Mesodermal cell (in vitro differentiated cells): ENCODE measurements around the gene GRID1.

Experiments used
- H3K27ac ChIP-seq: 2 replicates; pipeline ENCODE4 v1.7.0; 2013; ENCODE audit warnings: mild to moderate bottlenecking, low read depth, low read length, moderate library complexity; ENCODE audit not compliant: severe bottlenecking
- H3K36me3 ChIP-seq: 2 replicates; pipeline ENCODE4 v1.7.1; 2013; ENCODE audit warnings: mild to moderate bottlenecking, low read length, moderate library complexity; ENCODE audit not compliant: control insufficient read depth, insufficient read depth
- H3K4me1 ChIP-seq: one replicate; pipeline ENCODE4 v1.7.1; 2013; ENCODE audit warnings: mild to moderate bottlenecking, low read length; ENCODE audit not compliant: insufficient read depth, control insufficient read depth, poor library complexity, severe bottlenecking
- H3K4me3 ChIP-seq: 2 replicates; pipeline ENCODE4 v1.7.0; 2013; ENCODE audit warnings: low read length, control low read depth, mild to moderate bottlenecking; ENCODE audit not compliant: insufficient read depth, poor library complexity, severe bottlenecking; ENCODE audit errors: extremely low read depth
- H3K9me3 ChIP-seq: 2 replicates; pipeline ENCODE4 v1.7.1; 2013; ENCODE audit warnings: mild to moderate bottlenecking, low read length, moderate library complexity; ENCODE audit not compliant: control insufficient read depth
- WGBS, 2 experiments: methylation state at CpG; one replicate each; pipeline ENCODE4 v1.1.5; 2013; ENCODE audit warnings: missing lambda C conversion rate in 2 of 2; ENCODE audit not compliant: insufficient coverage in 2 of 2; 5-methylcytosine and 5-hydroxymethylcytosine counted together

GRID1 gene

DNA sequence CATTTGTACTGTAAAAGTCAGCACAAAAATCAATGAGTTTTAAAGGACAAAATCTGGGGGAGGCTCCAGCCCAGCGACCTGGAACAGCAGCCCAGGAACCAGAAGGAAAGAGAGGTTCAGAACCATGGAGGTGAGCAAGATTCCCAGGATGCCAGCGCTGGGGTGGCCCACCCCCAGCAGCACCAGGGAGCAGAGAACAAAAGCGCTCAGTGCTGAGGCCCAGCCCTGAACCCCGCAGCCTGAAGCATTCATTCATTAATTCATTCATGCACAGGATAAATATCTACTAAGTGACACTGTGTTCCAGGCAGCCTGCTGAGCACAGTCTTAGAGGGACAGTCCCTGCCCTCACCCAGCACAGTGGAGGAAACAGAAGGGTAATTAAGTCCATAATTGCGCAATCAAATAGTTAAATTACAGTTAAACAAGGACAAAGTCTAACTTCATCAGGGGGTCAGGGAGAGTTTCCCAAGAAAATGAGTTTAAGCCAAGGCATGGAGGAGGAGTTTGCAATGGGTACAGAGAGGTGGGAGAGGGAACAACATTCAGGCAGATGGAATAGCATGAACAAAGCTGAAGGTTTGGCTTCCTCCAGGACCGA lies 202.3 kb downstream of the GRID1 start:
- Histone ChIP-seq H3K4me1 (no peaks in the 10 kb centered on the region), H3K9me3 (no peaks in the 10 kb centered on the region), H3K27ac (no peak overlapping the region), H3K4me3 (no peak overlapping the region), H3K36me3 (no peaks in the 10 kb centered on the region)
- WGBS, 2 experiments, result 86 to 88% methylated on average over 2 to 3 of the region's 6 CpGs

DNA sequence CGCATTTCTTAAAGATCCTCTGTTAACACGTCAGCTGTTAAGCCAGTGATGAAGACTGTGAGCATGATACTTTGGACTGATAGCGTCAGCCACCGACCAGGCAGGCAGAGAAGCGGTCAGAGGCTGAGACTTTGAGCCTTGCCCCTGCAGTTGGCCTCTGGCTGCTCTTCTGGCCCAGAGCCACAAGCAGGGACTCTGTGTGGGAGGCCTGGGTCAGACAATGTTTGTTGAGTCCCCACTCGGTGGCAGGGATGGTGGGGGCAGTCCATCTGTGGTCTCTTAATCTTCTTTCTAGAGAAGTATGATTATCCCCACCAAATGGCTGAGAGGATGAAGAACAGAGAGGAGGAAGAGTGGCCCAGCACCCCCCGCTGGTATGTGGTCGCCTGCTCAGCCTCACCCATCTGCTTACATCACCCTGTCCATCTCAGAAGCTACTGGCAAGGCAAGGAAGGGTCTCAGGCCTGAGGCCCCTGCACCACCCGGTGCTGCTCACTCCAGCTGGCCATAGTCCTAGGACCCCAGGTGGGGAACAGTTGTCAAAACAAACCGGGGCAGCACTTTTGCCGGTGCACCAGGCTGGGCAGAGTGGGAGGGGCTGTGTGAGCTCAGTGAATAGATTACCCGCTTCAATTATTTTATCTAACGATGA lies 202.9 kb downstream of the GRID1 start:
- no peak overlapping the region for H3K27ac ChIP-seq
- H3K4me1 ChIP-seq, result no peaks in the 10 kb centered on the region
- no peak overlapping the region for H3K4me3 ChIP-seq
- H3K36me3 ChIP-seq, result no peaks in the 10 kb centered on the region
- 82 to 88% methylated on average over 10 to 11 of the region's 13 CpGs for WGBS, 2 experiments
- H3K9me3 ChIP-seq, result no peaks in the 10 kb centered on the region

DNA sequence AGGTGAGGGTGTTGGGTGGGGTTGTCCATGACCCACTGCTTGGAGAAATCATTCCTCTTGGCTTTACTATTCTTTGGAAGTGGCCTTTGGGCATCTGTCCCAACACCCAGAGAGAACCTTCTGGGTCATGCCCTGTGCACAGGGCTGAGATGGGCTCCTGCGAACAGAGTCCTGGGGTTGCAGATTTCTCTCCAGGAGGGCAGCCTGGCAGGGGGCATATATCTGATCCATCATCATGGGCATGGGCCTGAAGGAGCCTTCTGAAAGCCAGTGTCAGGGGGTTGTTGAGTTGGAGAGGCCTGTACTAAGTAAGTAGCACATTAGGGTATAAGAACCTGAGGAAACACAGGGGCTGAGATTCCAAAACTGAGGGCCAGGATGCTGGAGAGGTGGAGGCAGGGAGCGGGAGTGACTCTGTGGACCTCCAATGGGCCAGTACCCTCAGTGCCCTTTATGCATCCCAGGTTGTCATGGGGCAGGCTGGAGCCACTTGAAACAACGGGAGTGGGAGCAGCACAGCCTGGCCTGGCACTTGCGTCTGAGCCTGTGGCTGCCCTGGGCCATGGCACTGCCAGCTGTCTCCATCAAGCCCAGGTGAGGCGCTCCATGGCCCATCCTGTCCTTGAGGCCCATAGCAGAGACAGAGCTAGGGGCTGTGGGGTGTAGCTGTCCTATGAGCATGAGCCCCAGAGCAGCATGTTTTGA lies 203.7 kb downstream of the GRID1 start:
- Histone ChIP-seq H3K9me3 (no peaks in the 10 kb centered on the region), H3K27ac (no peak overlapping the region), H3K4me1 (no peaks in the 10 kb centered on the region), H3K36me3 (no peaks in the 10 kb centered on the region), H3K4me3 (no peak overlapping the region)
- 86 to 89% methylated on average over 3 to 5 of the region's 5 CpGs for WGBS, 2 experiments

DNA sequence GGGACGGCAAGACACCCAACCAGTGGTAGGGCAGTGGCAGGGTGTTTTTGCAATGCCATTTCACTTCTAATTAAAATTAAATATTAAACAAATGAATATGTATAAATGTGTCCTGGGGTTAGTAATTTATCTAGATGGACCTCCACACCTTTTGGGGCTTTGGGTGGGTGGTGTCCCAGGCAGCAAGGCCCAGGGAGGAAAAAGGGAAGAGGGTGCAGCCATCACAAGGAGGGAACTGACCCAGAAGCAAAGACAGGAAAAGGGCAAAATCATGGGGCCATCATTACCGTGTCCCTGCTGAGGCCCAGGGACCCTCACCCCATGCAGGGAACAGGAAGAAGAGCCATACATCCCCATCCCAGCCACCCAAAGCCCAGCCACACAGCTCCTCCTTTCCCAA lies 204.6 kb downstream of the GRID1 start:
- H3K9me3 ChIP-seq, result no peaks in the 10 kb centered on the region
- H3K4me3 ChIP-seq, result no peak overlapping the region
- no peaks in the 10 kb centered on the region for H3K36me3 ChIP-seq
- WGBS, 2 experiments, result 67 to 75% methylated on average over 1 of the region's 2 CpGs
- H3K27ac ChIP-seq, result no peak overlapping the region
- no peaks in the 10 kb centered on the region for H3K4me1 ChIP-seq

DNA sequence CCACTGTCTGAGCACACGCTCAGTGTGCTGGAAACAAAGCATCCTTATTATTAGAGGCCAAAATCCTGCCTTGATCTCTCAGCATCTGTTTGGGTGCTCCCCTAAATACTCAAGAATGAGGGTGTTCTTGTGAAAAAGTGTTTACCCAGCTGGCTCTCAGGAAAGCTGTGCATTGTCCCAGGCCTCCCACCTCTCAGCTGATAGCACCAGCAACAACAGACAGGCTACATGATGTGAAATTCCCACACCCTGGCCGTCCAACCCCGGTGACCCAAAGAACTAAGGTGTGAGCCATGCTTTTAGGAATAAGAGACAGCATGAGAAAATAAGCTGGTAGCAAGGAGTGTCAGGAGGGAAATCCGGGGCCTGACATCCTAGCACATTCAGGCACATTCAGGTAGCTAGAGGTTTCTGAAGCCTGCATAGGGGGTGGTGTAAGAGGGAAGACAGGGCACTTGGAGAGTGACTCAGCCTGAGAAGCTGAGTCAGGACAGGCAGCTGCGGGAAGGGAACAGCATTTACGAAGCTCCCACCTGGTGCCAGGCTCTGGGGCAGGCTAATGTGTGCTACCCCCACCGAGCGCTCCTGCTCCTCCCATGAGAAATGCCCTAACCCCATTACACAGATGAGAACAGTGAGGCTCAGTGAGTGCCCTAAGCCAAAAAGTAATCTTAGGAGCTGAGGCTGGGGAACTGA lies 205.6 kb downstream of the GRID1 start:
- WGBS, 2 experiments, result 96 to 98% methylated on average over 3 to 6 of the region's 8 CpGs
- H3K4me3 ChIP-seq, result no peak overlapping the region
- no peaks in the 10 kb centered on the region for H3K9me3 ChIP-seq
- no peak overlapping the region for H3K27ac ChIP-seq
- no peaks in the 10 kb centered on the region for H3K36me3 ChIP-seq
- no peaks in the 10 kb centered on the region for H3K4me1 ChIP-seq

DNA sequence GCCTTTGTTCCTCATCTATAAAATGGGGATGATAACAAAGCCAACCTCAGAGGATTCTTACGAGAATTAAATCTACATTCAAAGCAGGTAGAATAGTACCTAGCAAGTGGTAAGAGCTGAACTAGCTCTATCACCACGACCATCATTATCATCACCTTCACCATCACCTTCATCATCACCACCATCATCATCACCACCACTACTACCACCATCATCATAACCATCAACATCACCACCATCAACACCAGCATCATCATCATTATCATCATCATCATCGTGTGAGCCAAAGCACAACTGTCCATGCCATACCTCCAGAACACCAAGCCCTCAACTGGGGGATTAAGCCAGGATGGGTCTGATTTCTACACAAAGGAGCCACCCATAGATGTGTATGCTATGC lies 206.8 kb downstream of the GRID1 start:
- Histone ChIP-seq H3K4me1 (no peaks in the 10 kb centered on the region), H3K27ac (no peak overlapping the region), H3K4me3 (no peak overlapping the region), H3K9me3 (no peaks in the 10 kb centered on the region), H3K36me3 (no peaks in the 10 kb centered on the region)
- 86 to 94% methylated on average over 2 to 3 of the region's 3 CpGs for WGBS, 2 experiments

DNA sequence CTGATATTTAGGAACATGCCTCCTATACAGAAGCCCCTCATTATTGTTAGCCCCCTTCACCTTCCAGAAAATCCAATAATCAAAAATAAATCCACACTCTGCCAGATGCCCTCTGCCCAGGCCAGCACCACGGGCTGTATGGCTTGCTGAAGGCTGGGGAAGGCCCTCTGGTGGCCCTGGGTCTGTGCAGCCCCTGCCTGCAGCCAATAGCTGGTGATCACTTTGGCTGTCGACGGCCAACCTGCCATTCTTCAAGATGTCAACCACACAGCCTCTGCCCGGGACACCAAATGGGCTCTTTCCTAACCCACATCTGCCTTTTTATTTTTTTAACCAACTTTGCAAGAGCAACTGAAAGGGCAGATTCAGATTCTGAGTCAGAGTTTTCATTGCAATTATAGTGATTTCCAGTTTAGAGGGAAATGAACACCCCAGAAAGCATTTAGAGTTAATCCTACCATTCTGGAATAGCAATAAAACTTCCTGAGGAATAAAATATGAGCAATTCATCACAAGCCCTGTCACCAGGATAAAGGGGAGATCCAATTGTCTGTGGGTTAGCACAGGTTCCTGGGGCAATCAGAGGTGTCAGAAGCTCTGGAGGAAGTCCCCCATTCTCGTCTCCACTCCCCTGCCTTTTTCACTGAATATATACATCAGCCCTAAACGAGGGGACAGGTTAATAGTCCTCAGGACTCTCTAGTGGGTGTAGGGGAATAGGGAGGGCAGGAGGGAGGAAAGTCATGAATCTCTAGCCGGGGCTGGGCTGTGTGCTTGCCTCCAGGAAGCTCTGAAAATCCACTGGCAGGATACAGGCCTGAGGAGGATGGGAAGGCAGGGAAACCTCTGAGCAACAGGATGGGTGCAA lies 211.3 kb downstream of the GRID1 start:
- Histone ChIP-seq H3K27ac (no peak overlapping the region), H3K9me3 (no peaks in the 10 kb centered on the region), H3K4me3 (no peak overlapping the region), H3K36me3 (no peaks in the 10 kb centered on the region), H3K4me1 (no peaks in the 10 kb centered on the region)
- WGBS, 2 experiments, result 67 to 72% methylated on average over 2 to 5 of the region's 7 CpGs

DNA sequence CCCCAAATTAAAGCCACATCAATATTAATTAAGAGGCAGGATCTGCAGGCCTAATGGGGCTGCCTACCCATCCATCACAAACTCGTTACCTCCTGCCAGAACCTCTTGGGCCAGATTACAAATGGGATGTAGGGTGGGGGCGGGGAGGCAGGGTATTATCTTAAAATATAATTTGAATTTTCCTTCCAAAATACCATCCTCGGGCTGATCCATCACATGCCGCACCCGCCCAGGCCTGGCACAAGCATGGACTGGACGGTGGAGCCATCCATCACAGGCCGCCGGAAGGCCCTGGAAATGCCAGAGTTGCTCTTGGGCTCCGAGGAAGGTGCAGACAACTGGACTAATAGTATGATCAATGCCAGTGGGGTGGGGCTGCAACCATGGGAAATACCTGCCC lies 212.8 kb downstream of the GRID1 start:
- 92 to 98% methylated on average over 5 to 6 of the region's 9 CpGs for WGBS, 2 experiments
- no peak overlapping the region for H3K27ac ChIP-seq
- no peaks in the 10 kb centered on the region for H3K36me3 ChIP-seq
- H3K4me3 ChIP-seq, result no peak overlapping the region
- no peaks in the 10 kb centered on the region for H3K4me1 ChIP-seq
- H3K9me3 ChIP-seq, result no peaks in the 10 kb centered on the region

DNA sequence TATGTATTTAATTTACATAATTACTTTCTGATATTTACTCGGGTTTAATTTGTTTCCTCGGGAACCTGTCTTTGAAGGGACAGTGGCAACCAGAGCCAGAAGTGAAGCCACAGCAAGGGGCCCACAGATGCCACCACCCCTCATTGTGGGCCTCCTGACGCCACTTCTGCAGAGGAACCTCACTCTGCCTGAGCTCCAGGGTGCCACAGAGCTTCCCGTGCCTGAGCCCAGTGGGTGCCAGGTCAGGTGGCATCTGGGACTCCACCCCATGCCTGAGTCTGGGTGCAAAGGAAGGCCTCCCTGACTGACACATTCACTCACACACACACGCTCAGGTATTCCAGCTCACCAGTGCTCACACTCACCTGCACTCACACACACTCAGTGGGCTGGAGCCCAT lies 213.7 kb downstream of the GRID1 start:
- WGBS, 2 experiments, result 92 to 100% methylated on average over 5 of the region's 5 CpGs
- H3K27ac ChIP-seq, result no peak overlapping the region
- no peaks in the 10 kb centered on the region for H3K9me3 ChIP-seq
- no peaks in the 10 kb centered on the region for H3K4me1 ChIP-seq
- H3K36me3 ChIP-seq, result no peaks in the 10 kb centered on the region
- no peak overlapping the region for H3K4me3 ChIP-seq

DNA sequence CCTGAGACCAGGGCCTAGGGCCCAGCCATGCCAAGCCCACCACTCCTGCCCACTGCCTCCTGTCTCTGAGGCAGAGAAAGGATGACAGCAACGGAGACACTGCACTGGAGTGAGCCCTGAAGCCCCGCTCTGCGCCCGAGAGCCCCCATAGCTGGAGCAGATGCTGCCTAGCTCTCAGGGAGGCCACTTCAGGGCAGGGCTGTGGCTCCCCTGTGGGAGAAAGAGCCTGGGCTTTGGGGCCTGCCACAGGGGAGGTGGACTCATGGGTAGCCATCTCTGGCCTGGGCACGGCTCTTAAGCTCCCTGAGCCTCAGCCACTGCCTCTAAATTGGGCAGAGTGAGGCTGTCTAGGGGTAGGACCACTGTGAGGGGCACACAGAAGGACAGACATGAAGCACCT lies 214.2 kb downstream of the GRID1 start:
- no peak overlapping the region for H3K4me3 ChIP-seq
- no peaks in the 10 kb centered on the region for H3K36me3 ChIP-seq
- no peaks in the 10 kb centered on the region for H3K9me3 ChIP-seq
- no peaks in the 10 kb centered on the region for H3K4me1 ChIP-seq
- WGBS, 2 experiments, result 79 to 94% methylated on average over 2 to 5 of the region's 5 CpGs
- H3K27ac ChIP-seq, result no peak overlapping the region
